GM23338 (cell line): Measurements from ENCODE around the gene ERC2. TPM values are rescaled to one million over a fixed set of nuclear protein-coding genes. Genes with fewer than 3 reads are reported as not detected.

Experiments used
- ATAC-seq: fragments of 200-7000 bp; cut with Tn5 transposase; 3 replicates; pipeline ENCODE4 v1.9.1; 2020
- DNase-seq: peaks from one replicate; pipeline ENCODE4 v3.0.0-alpha.2; 2015; ENCODE audit warnings: low spot score
- H2AFZ ChIP-seq: fragments of 200-600 bp; sonication (generic); 2 replicates; pipeline ENCODE4 v1.8.0; 2016; ENCODE audit warnings: antibody characterized with exemption, mild to moderate bottlenecking, moderate library complexity
- H3F3A ChIP-seq: fragments of 200-600 bp; sonication (generic); replicated peaks from 2 replicates; pipeline ENCODE4 v1.8.0; 2017; ENCODE audit warnings: antibody characterized with exemption, mixed run types, low read depth
- H3K27ac ChIP-seq: fragments of 200-600 bp; sonication (generic); 2 replicates; pipeline ENCODE4 v1.6.1; 2016; ENCODE audit warnings: low read depth
- H3K27me3 ChIP-seq: fragments of 200-600 bp; sonication (generic); 2 replicates; pipeline ENCODE4 v1.8.0; 2016; ENCODE audit warnings: mild to moderate bottlenecking, mixed run types, moderate library complexity; ENCODE audit not compliant: insufficient read depth
- H3K36me3 ChIP-seq: fragments of 200-600 bp; sonication (generic); 2 replicates; pipeline ENCODE4 v1.8.0; 2016; ENCODE audit warnings: mild to moderate bottlenecking; ENCODE audit not compliant: insufficient read depth
- H3K4me1 ChIP-seq: fragments of 200-600 bp; sonication (generic); 2 replicates; pipeline ENCODE4 v1.8.0; 2016; ENCODE audit warnings: mild to moderate bottlenecking, moderate library complexity; ENCODE audit not compliant: insufficient read depth
- H3K4me2 ChIP-seq: fragments of 200-600 bp; sonication (generic); 2 replicates; pipeline ENCODE4 v1.7.1; 2017; ENCODE audit warnings: mixed run types
- H3K4me3 ChIP-seq: fragments of 200-600 bp; sonication (generic); 2 replicates; pipeline ENCODE4 v1.6.1; 2016; ENCODE audit warnings: mixed run types
- H3K79me2 ChIP-seq: fragments of 200-600 bp; sonication (generic); replicated peaks from 2 replicates; pipeline ENCODE4 v1.8.0; 2017; ENCODE audit warnings: mild to moderate bottlenecking; ENCODE audit not compliant: insufficient read depth
- H3K9me2 ChIP-seq: fragments of 200-600 bp; sonication (generic); 2 replicates; pipeline ENCODE4 v1.8.0; 2017; ENCODE audit not compliant: insufficient read depth
- H4K20me1 ChIP-seq: fragments of 200-600 bp; sonication (generic); replicated peaks from 2 replicates; pipeline ENCODE4 v1.8.0; 2017; ENCODE audit warnings: mild to moderate bottlenecking; ENCODE audit not compliant: insufficient read depth
- H3K27ac Mint-ChIP-seq: 2 replicates; pipeline ENCODE4 v1.8.0; 2020; ENCODE audit warnings: inconsistent platforms, mild to moderate bottlenecking, moderate library complexity, mixed read lengths
- H3K27me3 Mint-ChIP-seq: 3 replicates; pipeline ENCODE4 v1.8.0; 2022; ENCODE audit warnings: low read depth, mild to moderate bottlenecking, moderate library complexity, mixed read lengths, inconsistent platforms; ENCODE audit not compliant: insufficient read depth, poor library complexity
- H3K36me3 Mint-ChIP-seq: 3 replicates; pipeline ENCODE4 v1.8.0; 2021; ENCODE audit warnings: low read depth, mild to moderate bottlenecking, inconsistent platforms, moderate library complexity, mixed read lengths
- H3K4me1 Mint-ChIP-seq: 3 replicates; pipeline ENCODE4 v1.8.0; 2020; ENCODE audit warnings: mild to moderate bottlenecking, inconsistent platforms, mixed read lengths
- H3K4me3 Mint-ChIP-seq: 3 replicates; pipeline ENCODE4 v1.8.0; 2021; ENCODE audit warnings: moderate library complexity, mild to moderate bottlenecking, inconsistent platforms, mixed read lengths
- H3K9me3 Mint-ChIP-seq: 3 replicates; pipeline ENCODE4 v1.8.0; 2020; ENCODE audit warnings: moderate library complexity, mild to moderate bottlenecking, inconsistent platforms, mixed read lengths
- CREB1 ChIP-seq: fragments of 250-450 bp; sonication (Bioruptor Pico); IDR thresholded peaks from 2 replicates; pipeline ENCODE4 v1.5.0; 2020; ENCODE audit warnings: low read depth, mild to moderate bottlenecking, moderate library complexity
- CTCF ChIP-seq, 2 experiments: fragments of 200-600 bp in 1 of 2; sonication (generic) in 1 of 2; conservative IDR thresholded peaks; 2 replicates each; pipeline versions ENCODE4 v1.5.1 to v1.6.1; 2016 to 2017; ENCODE audit warnings: antibody characterized with exemption in 2 of 2, low read depth in 2 of 2, mild to moderate bottlenecking in 2 of 2, moderate library complexity in 1 of 2
- EZH2 ChIP-seq: fragments of 200-600 bp; sonication (generic); IDR thresholded peaks from one replicate; pipeline ENCODE4 v1.8.0; 2017; ENCODE audit warnings: antibody characterized with exemption, mild to moderate bottlenecking, low read depth; ENCODE audit not compliant: unreplicated experiment
- JUNB ChIP-seq: IDR thresholded peaks from one replicate; pipeline ENCODE4 v1.6.1; 2016; ENCODE audit warnings: antibody characterized with exemption; ENCODE audit not compliant: unreplicated experiment
- NANOG ChIP-seq: IDR thresholded peaks from 2 replicates; pipeline ENCODE4 v1.6.1; 2016; ENCODE audit warnings: antibody characterized with exemption, borderline replicate concordance
- REST ChIP-seq: IDR thresholded peaks from one replicate; pipeline ENCODE4 v1.6.1; 2018; ENCODE audit warnings: antibody characterized with exemption; ENCODE audit not compliant: unreplicated experiment
- STAT1 ChIP-seq: IDR thresholded peaks from one replicate; pipeline ENCODE4 v1.6.1; 2016; ENCODE audit warnings: antibody characterized with exemption; ENCODE audit not compliant: unreplicated experiment
- ZNF114 ChIP-seq: fragments of 250-450 bp; sonication (Bioruptor Pico); IDR thresholded peaks from 2 replicates; pipeline ENCODE4 v1.5.0; 2020; ENCODE audit warnings: mild to moderate bottlenecking, moderate library complexity
- ZNF331 ChIP-seq: fragments of 250-450 bp; sonication (Bioruptor Pico); IDR thresholded peaks from 2 replicates; pipeline ENCODE4 v1.5.0; 2020; ENCODE audit warnings: low read depth, mild to moderate bottlenecking, moderate library complexity
- ZNF462 ChIP-seq: fragments of 250-450 bp; sonication (Bioruptor Pico); IDR thresholded peaks from 2 replicates; pipeline ENCODE4 v1.5.0; 2020; ENCODE audit warnings: mild to moderate bottlenecking, moderate library complexity
- polyA plus RNA-seq: library from polyadenylated mRNA; unstranded; fragments of >200 nt; fragmentation: Nextera tagmentation; extraction: Ambion mirVana; gene quantifications from 2 replicates; pipeline ENCODE4 v1.2.1, GENCODE V29; 2016
- total RNA-seq: library from RNA; depleted of rRNA; stranded (reverse); fragments of >200 nt; shearing (Covaris generic); gene quantifications from 2 replicates; pipeline ENCODE4 v1.2.3, GENCODE V29; 2014

The ERC2 gene
- total and polyA plus RNA-seq, 2 experiments from 2014 or later: 11.8 to 13.7 TPM

- no peaks in the 10 kb centered on the region for H3K36me3 ChIP-seq
- peaks cover 14% of the 10 kb centered on the region for H3K4me1 ChIP-seq
- H3K79me2 ChIP-seq: no peaks in the 10 kb centered on the region
- H3K4me1 Mint-ChIP-seq: peaks cover 11% of the 10 kb centered on the region
- H3K4me3 ChIP-seq: no peak overlapping the region
- DNase-seq (no peak), ATAC-seq (no peak)
- H3K4me2 ChIP-seq: no peak overlapping the region
- TF ChIP-seq CREB1 (CRISPR knock-in tag) (no peak), EZH2 (no peak)
- no peak overlapping the region for H2AFZ ChIP-seq
- H3K4me3 Mint-ChIP-seq: no peak overlapping the region
- H3K27ac Mint-ChIP-seq: no peak overlapping the region
- H4K20me1 ChIP-seq: no peaks in the 10 kb centered on the region
- H3K9me2 ChIP-seq: no peaks in the 10 kb centered on the region
- H3K9me3 Mint-ChIP-seq: 0 out of 3 replicates have a peak, but pooled peaks cover 2% of the 10 kb centered on the region
- no peak overlapping the region for H3K27ac ChIP-seq
- no peaks in the 10 kb centered on the region for H3F3A ChIP-seq
- no peaks in the 10 kb centered on the region for H3K27me3 Mint-ChIP-seq
- no peaks in the 10 kb centered on the region for H3K27me3 ChIP-seq
- no peaks in the 10 kb centered on the region for H3K36me3 Mint-ChIP-seq
Measured at GRCh38 chr3:55466526-55466925, 1001.7 kb downstream of the ERC2 start.

GRCh38 chr3:55461896-55462295 is 1006.4 kb downstream of the ERC2 start:
- Histone ChIP-seq H3K27me3 (no peaks in the 10 kb centered on the region), H3F3A (no peaks in the 10 kb centered on the region), H3K4me2 (no peak overlapping the region), H3K4me1 (no peaks in the 10 kb centered on the region), H3K36me3 (no peaks in the 10 kb centered on the region), H3K27ac (no peak overlapping the region), H2AFZ (no peak overlapping the region), H3K9me2 (peaks cover 13% of the 10 kb centered on the region), H3K4me3 (no peak overlapping the region), H4K20me1 (no peaks in the 10 kb centered on the region), H3K79me2 (no peaks in the 10 kb centered on the region)
- Mint-ChIP-seq H3K27me3 (no peaks in the 10 kb centered on the region), H3K4me3 (no peak overlapping the region), H3K27ac (no peak overlapping the region), H3K36me3 (no peaks in the 10 kb centered on the region), H3K9me3 (0 out of 3 replicates have a peak, but pooled peaks cover 2% of the 10 kb centered on the region), H3K4me1 (peaks cover 3% of the 10 kb centered on the region)
- DNase-seq: no peak
- no peak for ATAC-seq
- TF ChIP-seq CTCF (conservative IDR thresholded peaks at IDR 0.05; ENCODE audit: low read depth in 2 of 2) (no peak), EZH2 (no peak), STAT1 (no peak), CREB1 (CRISPR knock-in tag) (no peak), NANOG (no peak), ZNF462 (CRISPR knock-in tag) (no peak), REST (no peak), ZNF114 (CRISPR knock-in tag) (no peak), JUNB (no peak), ZNF331 (no peak)
